K562 (cell line): ENCODE measurements around the gene MLN. TPM values are rescaled to one million over a fixed set of nuclear protein-coding genes. Genes with fewer than 3 reads are reported as not detected.

Experiments used
- ARHGAP35 ChIP-seq: fragments of 450-650 bp; IDR thresholded peaks from 2 replicates; pipeline ENCODE4 v1.6.1; 2018; ENCODE audit not compliant: partially characterized antibody
- ARNT ChIP-seq, 2 experiments: fragments of 450-650 bp; IDR thresholded peaks; 2 replicates each; pipeline ENCODE4 v1.6.1; 2016; ENCODE audit warnings: mild to moderate bottlenecking in 1 of 2
- BRF1 ChIP-seq: IDR thresholded peaks from 3 replicates; pipeline ENCODE4 v1.6.1; 2011; ENCODE audit warnings: borderline replicate concordance, mild to moderate bottlenecking; ENCODE audit not compliant: insufficient read length; ENCODE audit errors: extremely low read depth
- CEBPZ ChIP-seq: fragments of 150-350 bp; IDR thresholded peaks from 2 replicates; pipeline ENCODE4 v1.6.1; 2014; ENCODE audit warnings: low read depth, mild to moderate bottlenecking, low read length, borderline replicate concordance
- CHD1 ChIP-seq: fragments of 200-600 bp; sonication (generic); IDR thresholded peaks from one replicate; pipeline ENCODE4 v1.6.1; 2012; ENCODE audit warnings: mild to moderate bottlenecking, moderate library complexity, low read length, inconsistent platforms
- ESRRA ChIP-seq: fragments of 450-650 bp; IDR thresholded peaks from 2 replicates; pipeline ENCODE4 v1.6.1; 2014; ENCODE audit warnings: low read depth, mild to moderate bottlenecking, moderate library complexity, borderline replicate concordance
- HEY1 ChIP-seq: fragments of 250-450 bp; sonication (Bioruptor Pico); IDR thresholded peaks from 2 replicates; pipeline ENCODE4 v1.5.0; 2020; ENCODE audit warnings: mild to moderate bottlenecking, moderate library complexity, borderline replicate concordance
- ILK ChIP-seq: fragments of 450-650 bp; IDR thresholded peaks from 2 replicates; pipeline ENCODE4 v1.6.1; 2016; ENCODE audit warnings: missing genetic modification characterization, low read depth, mild to moderate bottlenecking, missing compliant biosample characterization, moderate library complexity, borderline replicate concordance
- MCM7 ChIP-seq, 2 experiments: fragments of 450-650 bp; IDR thresholded peaks; 2 replicates each; pipeline ENCODE4 v1.6.1; 2016 to 2018
- NR2F6 ChIP-seq: fragments of 450-650 bp; formaldehyde crosslinking; IDR thresholded peaks from 2 replicates; pipeline ENCODE4 v1.4.0; 2020; ENCODE audit warnings: mild to moderate bottlenecking
- PCBP2 ChIP-seq: fragments of 200-400 bp; formaldehyde crosslinking; IDR thresholded peaks from 2 replicates; pipeline ENCODE4 v1.6.1; 2018; ENCODE audit warnings: low read length, low read depth, mild to moderate bottlenecking, moderate library complexity; ENCODE audit not compliant: poor library complexity, severe bottlenecking
- SMARCE1 ChIP-seq: fragments of 450-650 bp; IDR thresholded peaks from 2 replicates; pipeline ENCODE4 v1.7.1; 2016; ENCODE audit warnings: mild to moderate bottlenecking
- ZBTB33 ChIP-seq: sonication (generic); formaldehyde crosslinking; IDR thresholded peaks from 2 replicates; pipeline ENCODE4 v1.8.1; 2023; ENCODE audit warnings: mild to moderate bottlenecking, missing genetic modification reagents
- ZFP30 ChIP-seq: fragments of 250-450 bp; sonication (Bioruptor Pico); IDR thresholded peaks from 2 replicates; pipeline ENCODE4 v1.8.0; 2022; ENCODE audit warnings: moderate library complexity, mild to moderate bottlenecking, inconsistent platforms, borderline replicate concordance
- ZNF280A ChIP-seq: fragments of 450-650 bp; IDR thresholded peaks from 2 replicates; pipeline ENCODE4 v1.6.1; 2018; ENCODE audit warnings: mild to moderate bottlenecking, low read depth; ENCODE audit not compliant: partially characterized antibody
- polyA plus RNA-seq, 8 experiments: library from polyadenylated mRNA; depleted of rRNA in 4 of 8; stranded (reverse) in 5 of 8; unstranded in 3 of 8; fragments of >200 nt; fragmentation: Nextera tagmentation in 2 of 8; fragmentation: Illumina TruSeq in 1 of 8; extraction: Ambion mirVana in 2 of 8; extraction: Trizol in 1 of 8; gene quantifications; 2 replicates each; pipeline versions ENCODE4 v1.2.1 to v1.2.3, GENCODE V29; 2011 to 2014; ENCODE audit warnings: inconsistent platforms in 1 of 8, missing spikeins in 1 of 8
- total RNA-seq, 7 experiments: library from RNA; depleted of rRNA in 6 of 7; stranded (reverse); fragments of >200 nt in 6 of 7; fragmentation: Illumina TruSeq in 2 of 7; extraction: Trizol in 2 of 7; gene quantifications; 2 replicates each; pipeline versions ENCODE4 v1.2.1 to v1.2.3, GENCODE V29; 2011 to 2021; ENCODE audit warnings: low replicate concordance in 1 of 7
- TF ChIP-seq, protein P1 (sequence below): fragments of 250-450 bp; sonication (Bioruptor Pico); IDR thresholded peaks from 2 replicates; pipeline ENCODE4 v1.8.0; 2021; ENCODE audit warnings: moderate library complexity, mild to moderate bottlenecking, inconsistent platforms
- TF ChIP-seq, protein P2 (sequence below): fragments of 450-650 bp; formaldehyde crosslinking; IDR thresholded peaks from 2 replicates; pipeline ENCODE4 v1.4.0; 2020; ENCODE audit warnings: mild to moderate bottlenecking, moderate library complexity

The MLN gene
- total and polyA plus RNA-seq, 9 of the 15 experiments (the other 6 are each of a cell fraction or from before 2014, with no cell fraction given) = not detected

DNA sequence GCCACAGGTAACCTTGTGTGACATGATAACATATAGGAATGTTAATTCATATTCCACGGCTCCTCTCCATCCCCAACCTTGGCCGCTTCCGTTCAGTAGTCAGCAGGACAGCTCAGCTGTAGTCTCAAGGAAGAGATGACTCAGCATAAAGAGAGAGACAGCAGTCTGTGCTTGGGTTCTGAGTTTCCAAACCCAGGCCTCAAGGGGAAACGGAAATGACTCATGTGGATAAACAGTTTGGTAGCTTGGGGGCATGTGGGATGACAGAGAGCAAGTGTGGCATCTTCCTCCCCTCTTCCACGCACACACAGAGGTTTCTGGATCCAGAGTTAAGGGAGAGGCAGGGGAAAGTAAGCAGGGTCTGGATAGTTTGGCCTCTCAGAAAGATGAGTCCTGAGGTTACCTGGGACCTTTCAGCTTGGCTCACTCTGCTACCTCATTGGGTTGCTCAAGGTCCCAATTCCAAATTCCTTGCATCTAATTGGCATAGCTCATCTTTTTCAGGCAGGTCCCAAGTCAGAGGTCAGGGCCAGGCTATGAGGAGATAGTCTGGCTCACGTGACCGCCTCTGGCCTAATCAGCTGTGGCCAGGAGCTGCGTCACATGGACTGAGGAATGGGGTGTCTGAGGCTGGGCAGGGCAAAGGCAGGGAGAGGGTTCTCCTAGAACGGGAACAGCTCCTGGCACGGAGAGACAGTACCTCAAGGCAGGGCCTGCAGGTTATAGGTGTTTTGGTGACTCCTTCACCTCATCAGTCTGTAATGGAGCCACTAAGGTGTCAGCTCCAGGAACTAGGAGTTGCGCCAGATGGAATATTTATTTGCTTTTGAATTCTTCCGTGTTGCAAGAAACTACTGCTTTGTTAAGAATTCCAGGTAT is 36.5 kb upstream of the MLN start (continued):
- TF ChIP-seq CEBPZ (no peak), BRF1 (no peak), ARHGAP35 (no peak), ZFP30 (no peak), ARNT (IDR thresholded peaks at IDR 0.05) (peak; percentile 54 to 83; a peak in 3 of 4 replicates), SMARCE1 (peak; percentile 98), MCM7 (IDR thresholded peaks at IDR 0.05) (no peak), ZNF280A (no peak), CHD1 (no peak), ILK (no peak), NR2F6 (CRISPR knock-in tag) (no peak), ESRRA (peak; percentile 11; the same call in 1 of the 2 replicates), ZBTB33 (no peak), PCBP2 (no peak), HEY1 (CRISPR knock-in tag) (no peak)
- TF ChIP-seq, protein P1, sequence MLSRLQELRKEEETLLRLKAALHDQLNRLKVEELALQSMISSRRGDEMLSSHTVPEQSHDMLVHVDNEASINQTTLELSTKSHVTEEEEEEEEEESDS = no peak
- TF ChIP-seq, protein P2, sequence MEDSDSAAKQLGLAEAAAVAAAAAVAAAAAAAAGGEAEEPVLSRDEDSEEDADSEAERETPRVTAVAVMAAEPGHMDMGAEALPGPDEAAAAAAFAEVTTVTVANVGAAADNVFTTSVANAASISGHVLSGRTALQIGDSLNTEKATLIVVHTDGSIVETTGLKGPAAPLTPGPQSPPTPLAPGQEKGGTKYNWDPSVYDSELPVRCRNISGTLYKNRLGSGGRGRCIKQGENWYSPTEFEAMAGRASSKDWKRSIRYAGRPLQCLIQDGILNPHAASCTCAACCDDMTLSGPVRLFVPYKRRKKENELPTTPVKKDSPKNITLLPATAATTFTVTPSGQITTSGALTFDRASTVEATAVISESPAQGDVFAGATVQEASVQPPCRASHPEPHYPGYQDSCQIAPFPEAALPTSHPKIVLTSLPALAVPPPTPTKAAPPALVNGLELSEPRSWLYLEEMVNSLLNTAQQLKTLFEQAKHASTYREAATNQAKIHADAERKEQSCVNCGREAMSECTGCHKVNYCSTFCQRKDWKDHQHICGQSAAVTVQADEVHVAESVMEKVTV (CRISPR knock-in tag) = 0 out of 2 replicates have a peak, but pooled peaks have one; percentile 19
